IPS-15b (cell line): ENCODE measurements around the gene CNTN2.

Experiments
- H3K27me3 ChIP-seq: one replicate; pipeline ENCODE4 v1.6.1; 2013; ENCODE audit warnings: low read length; ENCODE audit not compliant: control insufficient read depth, insufficient read depth
- H3K36me3 ChIP-seq: one replicate; pipeline ENCODE4 v1.6.1; 2013; ENCODE audit warnings: low read length; ENCODE audit not compliant: control insufficient read depth, insufficient read depth
- H3K4me1 ChIP-seq: one replicate; pipeline ENCODE4 v1.6.1; 2013; ENCODE audit warnings: mild to moderate bottlenecking, low read length; ENCODE audit not compliant: control insufficient read depth, insufficient read depth
- H3K4me3 ChIP-seq: one replicate; pipeline ENCODE4 v1.5.1; 2013; ENCODE audit warnings: low read depth, low read length
- H3K9ac ChIP-seq: one replicate; pipeline ENCODE4 v1.6.1; 2013; ENCODE audit warnings: low read depth, mild to moderate bottlenecking, low read length
- H3K9me3 ChIP-seq: one replicate; pipeline ENCODE4 v1.6.1; 2013; ENCODE audit warnings: mild to moderate bottlenecking, low read length; ENCODE audit not compliant: control insufficient read depth, insufficient read depth

CNTN2 gene

GRCh38 chr1:205109711-205110110, 66.7 kb downstream of the CNTN2 start:
- Histone ChIP-seq H3K9me3 (no peaks in the 10 kb centered on the region), H3K27me3 (no peaks in the 10 kb centered on the region), H3K9ac (no peak overlapping the region), H3K4me1 (no peaks in the 10 kb centered on the region), H3K4me3 (no peak overlapping the region), H3K36me3 (peaks cover 4% of the 10 kb centered on the region)

- H3K4me3 ChIP-seq: no peak overlapping the region
- H3K9me3 ChIP-seq: no peaks in the 10 kb centered on the region
- no peaks in the 10 kb centered on the region for H3K4me1 ChIP-seq
- no peaks in the 10 kb centered on the region for H3K27me3 ChIP-seq
- no peaks in the 10 kb centered on the region for H3K36me3 ChIP-seq
- H3K9ac ChIP-seq: no peak overlapping the region
Observed at GRCh38 chr1:205111354-205111753, 68.3 kb downstream of the CNTN2 start.

- H3K27me3 ChIP-seq: no peaks in the 10 kb centered on the region
- H3K4me1 ChIP-seq: peaks cover 7% of the 10 kb centered on the region
- no peak overlapping the region for H3K9ac ChIP-seq
- H3K36me3 ChIP-seq: no peaks in the 10 kb centered on the region
- H3K9me3 ChIP-seq: no peaks in the 10 kb centered on the region
- H3K4me3 ChIP-seq: no peak overlapping the region
Observed at GRCh38 chr1:205118752-205119151, 75.7 kb downstream of the CNTN2 start.

GRCh38 chr1:205121660-205122488, 78.9 kb downstream of the CNTN2 start, which contains the start of gene RBBP5:
RBBP5 (minus strand) TSS chr1:205121978; CDS start chr1:205121873, 105 bp downstream.
- H3K9me3 ChIP-seq: no peaks in the 10 kb centered on the region
- H3K4me3 ChIP-seq: peak within 1 kb of the TSS; percentile 96
- no peaks in the 10 kb centered on the region for H3K36me3 ChIP-seq
- H3K4me1 ChIP-seq: peaks cover 7% of the 10 kb centered on the region
- H3K9ac ChIP-seq: peak within 1 kb of the TSS; percentile 96
- no peaks in the 10 kb centered on the region for H3K27me3 ChIP-seq

GRCh38 chr1:205122489-205122882, 79.5 kb downstream of the CNTN2 start:
- Histone ChIP-seq H3K9me3 (no peaks in the 10 kb centered on the region), H3K4me3 (peak overlapping the region; percentile 96), H3K36me3 (no peaks in the 10 kb centered on the region), H3K27me3 (no peaks in the 10 kb centered on the region), H3K4me1 (peaks cover 7% of the 10 kb centered on the region), H3K9ac (peak overlapping the region; percentile 17)

GRCh38 chr1:205124726-205125125, 81.7 kb downstream of the CNTN2 start:
- H3K9me3 ChIP-seq: no peaks in the 10 kb centered on the region
- no peaks in the 10 kb centered on the region for H3K36me3 ChIP-seq
- no peak overlapping the region for H3K9ac ChIP-seq
- no peaks in the 10 kb centered on the region for H3K27me3 ChIP-seq
- H3K4me3 ChIP-seq: no peak overlapping the region
- H3K4me1 ChIP-seq: peaks cover 7% of the 10 kb centered on the region

GRCh38 chr1:205127646-205128045, 84.6 kb downstream of the CNTN2 start:
- no peak overlapping the region for H3K9ac ChIP-seq
- no peaks in the 10 kb centered on the region for H3K36me3 ChIP-seq
- H3K9me3 ChIP-seq: no peaks in the 10 kb centered on the region
- H3K27me3 ChIP-seq: no peaks in the 10 kb centered on the region
- no peaks in the 10 kb centered on the region for H3K4me1 ChIP-seq
- no peak overlapping the region for H3K4me3 ChIP-seq
